ENCODE measurements around the gene MYO9B.

Gene MYO9B

DNA sequence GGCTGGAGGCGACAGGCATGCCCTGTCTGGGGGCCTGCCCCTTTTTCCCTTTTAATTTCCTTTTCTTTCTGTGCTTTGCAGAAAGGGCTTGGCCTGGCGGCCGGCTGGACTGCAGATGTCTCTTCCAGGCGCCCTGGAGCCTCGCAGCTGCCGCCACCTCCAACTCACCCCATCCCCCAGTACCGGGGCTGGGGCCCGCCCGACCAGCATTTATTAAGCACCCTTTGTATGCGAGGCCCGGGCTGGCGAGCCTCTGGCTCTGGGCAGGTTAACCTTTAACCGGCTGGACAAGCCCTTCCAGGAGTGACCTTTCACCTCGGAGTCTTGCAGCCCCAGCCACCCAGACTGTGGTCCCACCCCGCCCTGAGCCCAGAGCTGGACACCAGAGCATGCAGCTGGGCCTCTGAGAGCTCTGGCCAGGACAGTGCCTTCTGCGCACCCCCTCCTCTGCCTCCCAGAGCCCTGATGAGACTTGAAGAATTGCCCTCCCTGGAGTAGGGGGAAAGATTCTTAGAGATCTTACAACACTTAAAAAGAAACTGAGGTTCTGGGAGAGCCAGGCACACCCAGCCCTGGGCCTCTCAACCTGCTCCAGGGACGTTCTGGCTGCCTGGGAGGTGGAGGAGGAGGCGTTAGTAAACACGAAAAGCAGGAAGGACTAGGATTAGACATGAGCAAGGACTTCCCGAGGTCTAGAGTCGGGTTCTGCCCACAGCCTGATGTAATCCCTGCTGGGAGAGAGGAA lies 171.3 kb downstream of the MYO9B start:
- no peak for DNase-seq

DNA sequence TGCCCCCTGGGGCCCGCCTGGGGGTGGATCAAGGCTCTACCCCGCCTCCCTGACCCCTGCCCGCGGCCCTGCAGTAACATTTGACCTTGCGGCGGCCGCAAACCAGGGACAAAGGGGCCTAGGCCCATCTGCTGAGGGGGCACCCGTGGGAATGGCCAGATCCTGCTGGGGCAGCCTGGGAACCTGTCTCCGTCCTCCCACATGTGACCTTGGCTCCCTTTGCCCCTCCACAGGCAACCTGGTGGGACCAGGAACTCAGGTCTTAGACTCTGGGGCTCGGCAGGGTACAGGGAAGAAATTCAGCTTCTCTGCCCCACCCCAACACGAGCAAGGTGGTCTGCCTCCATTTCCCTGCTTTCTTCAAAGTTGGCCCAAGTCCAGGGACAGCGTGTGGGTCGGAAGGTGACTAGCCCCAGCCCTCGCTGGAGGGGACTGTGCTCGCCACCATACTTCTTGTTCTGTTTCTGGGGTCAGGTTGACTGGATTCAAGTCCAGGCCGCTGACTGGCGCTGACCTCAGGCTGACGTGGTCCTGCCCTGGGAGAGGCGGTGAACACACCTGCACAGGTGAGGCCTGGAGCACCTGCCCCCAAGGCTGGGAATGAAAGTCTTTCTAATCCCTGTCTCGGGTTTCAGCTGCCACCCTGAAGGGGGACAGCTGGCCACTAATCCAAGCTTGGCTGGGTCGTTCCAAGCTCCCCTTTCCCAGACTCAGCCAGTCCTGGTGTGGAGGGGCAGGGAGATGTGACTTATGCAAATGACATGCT lies 172.6 kb downstream of the MYO9B start:
- DNase-seq = no peak

- DNase-seq = no peak
Measured at GRCh38 chr19:17249887-17250548, 174.4 kb downstream of the MYO9B start.

- DNase-seq = no peak
Measured at GRCh38 chr19:17254636-17255035, 179.1 kb downstream of the MYO9B start.

- peak; percentile 30 for DNase-seq
Measured at GRCh38 chr19:17255150-17255621, 179.6 kb downstream of the MYO9B start.

- DNase-seq = no peak
Measured at GRCh38 chr19:17256130-17256529, 180.6 kb downstream of the MYO9B start.

- DNase-seq = no peak
Measured at GRCh38 chr19:17259118-17259780, 183.7 kb downstream of the MYO9B start.

GRCh38 chr19:17259934-17260333 lies 184.4 kb downstream of the MYO9B start:
- no peak for DNase-seq

DNA sequence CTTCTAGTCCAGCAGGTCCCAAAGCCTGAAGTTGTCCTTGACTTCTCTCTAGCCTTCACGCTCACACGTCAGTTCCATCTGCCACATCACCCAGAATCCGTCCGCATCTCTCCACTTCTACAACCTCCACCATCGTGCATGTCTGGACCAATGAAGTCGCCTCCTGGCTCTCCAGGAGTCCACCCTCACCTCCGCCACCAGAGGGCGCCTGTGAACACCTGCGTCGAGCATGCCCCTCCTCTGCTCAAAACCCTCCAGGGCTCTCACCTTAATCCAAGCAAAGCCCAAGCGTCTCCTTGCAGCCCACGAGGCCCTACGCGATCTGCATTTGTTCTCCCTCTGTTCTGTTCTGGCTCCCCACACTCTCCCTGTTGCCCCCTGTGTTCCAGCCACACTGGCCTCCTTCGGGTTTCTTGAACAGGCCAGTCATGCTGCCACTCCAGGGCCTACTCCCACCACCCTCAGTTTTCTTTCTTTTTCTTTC lies 185.3 kb downstream of the MYO9B start:
- DNase-seq = no peak

DNA sequence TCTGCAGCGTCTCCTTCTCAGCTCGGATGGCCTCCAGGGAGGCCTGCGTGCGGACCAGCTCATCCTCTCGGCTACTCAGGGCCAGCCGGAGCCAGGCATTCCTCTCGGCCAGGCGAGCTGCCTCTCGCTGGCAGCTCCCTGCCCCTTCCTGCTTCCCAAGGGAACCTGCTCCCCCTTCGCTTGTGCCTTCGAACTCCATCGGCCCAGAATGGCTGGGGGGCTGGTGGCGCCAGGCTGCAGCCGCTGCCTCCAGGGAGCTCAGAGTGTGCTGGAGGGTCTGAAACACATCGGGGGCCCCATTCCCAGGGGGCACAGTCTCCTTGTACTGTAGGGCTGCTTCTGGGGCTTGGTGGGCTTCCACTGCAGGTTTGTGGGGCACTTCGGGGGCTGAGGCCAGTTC lies 187.0 kb downstream of the MYO9B start:
- no peak for DNase-seq
